Endothelial cell of coronary artery (primary cell): ENCODE data around the gene SMIM17. TPM values are rescaled to one million over a fixed set of nuclear protein-coding genes. Genes with fewer than 3 reads are reported as not detected.

Experiments
- total RNA-seq: library from RNA; depleted of rRNA; stranded (reverse); fragments of >200 nt; gene quantifications from 2 replicates; pipeline ENCODE4 v1.2.3, GENCODE V29; 2014

Gene SMIM17
- total RNA-seq = 0.09 and 0.28 TPM in 2 replicates

DNA sequence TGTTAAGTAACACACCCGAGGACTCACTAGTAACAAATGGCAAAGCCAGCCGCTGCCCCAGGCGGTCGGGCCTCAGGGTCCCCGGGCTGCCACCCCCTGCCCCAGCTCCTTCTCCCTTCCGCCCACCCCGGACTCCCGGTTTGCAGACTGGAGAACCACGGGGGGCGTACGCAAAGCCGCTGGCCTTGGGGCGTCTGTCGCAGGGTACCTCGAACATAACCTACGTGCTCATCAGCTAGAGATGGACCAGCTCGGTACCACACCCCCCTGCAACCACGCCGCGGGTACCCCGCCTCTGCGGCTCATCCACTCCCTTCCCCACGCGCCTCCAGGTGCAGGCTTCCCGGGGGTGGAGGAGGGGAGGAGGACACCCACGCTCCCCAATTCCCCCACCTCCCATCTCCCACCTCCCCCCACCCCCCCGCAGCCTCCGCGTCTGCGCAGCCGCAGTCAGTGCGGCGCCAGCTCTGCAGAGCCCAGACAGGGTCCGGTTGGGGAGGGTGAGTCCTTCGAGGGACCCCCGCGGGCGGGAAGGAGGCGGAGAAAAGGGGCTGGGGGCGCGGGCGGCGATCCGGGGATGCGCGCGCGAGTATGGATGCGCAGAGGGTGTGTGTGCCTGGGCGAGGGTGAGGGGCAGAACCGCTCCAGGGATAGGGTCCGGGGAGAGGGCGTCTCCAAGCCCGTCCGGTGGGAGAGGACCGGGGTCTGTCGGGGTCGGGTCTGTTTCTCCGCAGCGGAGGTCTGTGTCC, at the start of gene SMIM17:
TSS of gene SMIM17 (plus strand) at position 449 of the 749 bp plus-strand sequence. CDS start 2,509 bp downstream, outside the sequence.

DNA sequence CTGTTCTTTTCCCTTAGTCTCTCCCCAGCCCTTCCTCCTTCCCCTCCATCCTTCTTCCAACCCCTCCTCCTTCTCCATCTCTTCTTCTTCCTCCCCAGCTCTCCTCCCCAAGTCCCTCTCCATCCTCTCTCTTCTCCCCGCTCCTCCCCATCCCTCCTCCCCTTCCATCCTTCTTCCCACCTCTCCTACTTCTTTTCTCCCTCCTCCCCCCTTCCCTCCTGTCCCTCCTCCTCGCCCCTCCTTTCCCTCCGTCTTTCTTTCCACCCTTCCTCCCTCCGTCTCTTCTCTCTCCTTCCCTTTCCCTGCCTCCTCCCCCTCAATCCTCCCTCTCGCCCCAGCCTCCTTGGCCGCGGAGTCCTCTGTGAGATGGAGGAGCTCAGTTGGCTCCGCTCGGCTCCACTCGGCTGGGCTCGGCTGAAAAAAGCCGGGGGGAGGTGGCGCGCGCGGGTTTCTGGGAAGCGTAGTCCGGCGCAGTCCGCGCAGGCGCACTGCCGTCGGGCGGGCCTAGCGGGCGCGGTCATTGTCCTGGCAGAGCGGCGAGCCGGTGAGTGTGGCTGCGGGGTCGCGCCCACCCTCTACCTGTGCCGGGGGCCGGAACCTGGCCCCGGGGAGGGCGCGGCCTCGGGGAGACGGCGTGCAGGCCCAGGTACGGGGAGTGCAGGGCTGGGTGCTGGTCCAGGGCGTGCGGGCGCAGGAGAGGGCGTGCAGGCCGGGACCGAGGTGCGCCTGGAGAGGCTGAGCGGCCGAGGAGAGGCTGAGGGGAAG, 48.0 kb upstream of the SMIM17 start, which contains the start of gene ZNF71:
TSS of gene ZNF71 (plus strand) at position 520 of the 765 bp plus-strand sequence. CDS start 6,257 bp downstream, outside the sequence.

DNA sequence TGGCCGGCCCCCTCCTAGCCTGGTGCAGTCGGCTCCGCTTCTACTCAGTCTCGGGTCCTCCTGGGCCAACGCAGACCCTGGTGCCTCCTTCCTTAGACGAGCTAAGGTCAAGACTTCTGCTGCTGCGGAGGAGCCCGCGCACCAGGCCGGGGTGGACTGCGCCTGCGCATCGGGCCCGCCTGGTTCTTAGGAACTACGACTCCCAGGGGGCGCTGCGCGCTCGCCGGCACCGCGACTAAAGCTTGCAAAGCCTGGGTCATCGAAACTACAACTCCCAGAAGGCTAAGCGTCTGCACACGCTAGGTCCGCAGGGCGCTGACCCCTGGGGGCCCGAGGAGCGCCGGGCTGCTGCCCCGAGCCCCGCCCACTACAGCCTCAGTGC, 28.6 kb downstream of the SMIM17 start, which contains the start of gene ZNF835:
TSS of gene ZNF835 (minus strand) at position 145 of the 382 bp plus-strand sequence. CDS start 6,559 bp downstream, outside the sequence.

Other genes with a start within 250 kb of the SMIM17 start
- 1.6 and 2.3 TPM in 2 replicates for gene ZNF582, start 249.6 kb upstream of the SMIM17 start, total RNA-seq
- gene ZNF583, start 238.8 kb upstream of the SMIM17 start, total RNA-seq = 3.5 and 5.4 TPM in 2 replicates
- 1.1 and 3.2 TPM in 2 replicates for gene ZNF667, start 165.8 kb upstream of the SMIM17 start, total RNA-seq
- gene ZNF471, start 135.3 kb upstream of the SMIM17 start, total RNA-seq = 0.81 and 2.0 TPM in 2 replicates
- 3.5 and 5.4 TPM in 2 replicates for gene ZFP28, start 104.2 kb upstream of the SMIM17 start, total RNA-seq
- 3.1 and 5.5 TPM in 2 replicates for gene ZNF470, start 75.7 kb upstream of the SMIM17 start, total RNA-seq
- 9.5 and 11.6 TPM in 2 replicates for gene ZNF71, start 47.9 kb upstream of the SMIM17 start, total RNA-seq
- under 0.01 and 0.19 TPM in 2 replicates for gene ZNF835, start 28.6 kb downstream of the SMIM17 start, total RNA-seq
- 0.18 and 1.2 TPM in 2 replicates for gene PEG3, start 197.6 kb downstream of the SMIM17 start, total RNA-seq
- not detected in 2 replicates for gene ZIM2, start 197.6 kb downstream of the SMIM17 start, total RNA-seq